Middle frontal gyrus (tissue), 1 donor: Measurements from ENCODE around the gene RGS12.
A peak's percentile ranks its signal among the peaks of the same experiment; 100 is the strongest.

Source experiments
- DNase-seq: peaks from one replicate; pipeline ENCODE4 v3.0.0-alpha.2; 2015; ENCODE audit warnings: low spot score; ENCODE audit errors: extremely low spot score

The RGS12 gene

DNA sequence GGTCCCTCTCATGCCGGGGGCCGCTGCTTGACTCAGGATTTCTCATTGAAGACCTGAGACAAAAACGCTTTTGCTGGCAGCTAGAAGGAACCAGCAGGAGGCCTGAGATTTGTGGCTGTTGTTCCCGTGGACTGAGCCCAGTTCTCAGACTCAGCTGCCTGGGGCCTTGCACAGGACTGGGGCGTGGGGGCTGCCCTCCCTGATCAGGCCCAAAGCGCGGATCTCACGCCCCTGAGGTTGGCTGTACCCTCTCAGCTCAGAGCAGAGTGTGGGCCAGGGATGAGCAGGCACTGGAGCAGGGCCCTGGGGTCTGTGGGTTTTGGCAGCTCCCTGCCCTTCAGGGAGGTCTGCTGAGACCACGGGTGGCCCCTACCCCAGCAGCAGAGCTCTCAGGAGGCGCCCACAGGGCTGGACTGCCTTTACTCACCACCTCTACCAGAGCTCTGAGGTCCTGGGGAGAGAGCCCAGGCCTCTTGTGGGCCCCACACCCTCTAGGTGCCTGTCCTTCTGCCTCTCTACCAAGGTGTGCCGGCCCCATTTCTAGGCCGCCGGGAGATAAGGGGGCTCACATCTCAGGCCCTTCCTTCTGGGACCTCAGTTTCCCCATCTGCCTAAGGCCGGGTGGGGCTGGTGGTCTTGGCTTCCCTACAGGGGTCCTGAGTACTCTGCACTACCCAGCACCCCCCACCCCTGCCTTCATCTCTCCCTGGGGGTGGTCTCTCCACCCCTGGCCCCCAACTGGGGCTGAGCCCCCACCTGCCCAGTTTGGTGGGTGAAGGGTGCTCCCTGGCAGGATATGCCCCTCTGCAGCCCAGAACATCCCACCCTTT is 38.3 kb upstream of the RGS12 start:
- DNase-seq, result no peak

DNA sequence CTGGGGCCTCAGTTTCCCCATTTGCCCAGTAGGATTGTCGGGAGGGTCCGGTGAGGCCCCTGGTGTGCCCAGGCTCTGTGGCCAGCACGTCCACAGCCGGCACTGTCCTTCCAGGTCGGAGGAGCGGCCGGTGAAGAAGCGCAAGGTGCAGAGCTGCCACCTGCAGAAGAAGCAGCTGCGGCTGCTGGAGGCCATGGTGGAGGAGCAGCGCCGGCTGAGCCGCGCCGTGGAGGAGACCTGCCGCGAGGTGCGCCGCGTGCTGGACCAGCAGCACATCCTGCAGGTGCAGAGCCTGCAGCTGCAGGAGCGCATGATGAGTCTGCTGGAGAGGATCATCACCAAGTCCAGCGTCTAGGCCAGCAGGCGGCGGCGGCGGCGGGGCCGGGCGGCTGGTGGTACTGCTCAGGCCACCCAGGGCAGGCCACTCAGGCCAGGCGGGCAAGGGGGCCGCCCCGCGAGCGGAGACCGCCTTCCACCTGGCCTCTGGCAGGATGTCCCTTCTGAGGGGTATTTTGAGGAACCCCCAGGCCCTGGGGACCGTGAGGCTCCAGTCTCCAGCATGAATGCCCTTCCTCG is 37.1 kb upstream of the RGS12 start:
- DNase-seq, result no peak

- no peak for DNase-seq
Measured at GRCh38 chr4:3256230-3257102, 36.4 kb upstream of the RGS12 start.

DNA sequence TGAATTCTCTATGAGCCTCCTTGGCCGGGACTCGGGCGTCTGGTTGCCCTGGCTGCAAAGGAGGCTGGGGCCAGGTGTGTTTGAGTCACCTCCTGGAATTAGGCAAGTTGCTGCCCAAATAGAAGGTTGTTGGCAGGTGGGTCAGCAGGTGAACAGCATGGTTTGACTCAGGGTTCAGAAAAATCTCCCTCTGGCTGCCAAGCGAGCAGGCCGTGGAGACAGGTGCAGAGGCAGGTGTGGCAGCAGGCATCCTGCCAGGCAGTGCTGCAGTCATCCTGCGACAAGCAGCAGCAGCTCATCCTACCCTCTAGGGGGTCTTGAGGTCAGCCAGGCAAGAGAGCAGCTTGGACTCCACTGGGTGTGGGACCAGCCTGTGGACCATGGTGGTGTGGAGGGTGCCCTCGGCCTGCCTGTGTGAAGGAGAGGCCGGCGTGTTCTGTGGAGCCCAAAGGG is 35.7 kb upstream of the RGS12 start:
- no peak for DNase-seq

DNA sequence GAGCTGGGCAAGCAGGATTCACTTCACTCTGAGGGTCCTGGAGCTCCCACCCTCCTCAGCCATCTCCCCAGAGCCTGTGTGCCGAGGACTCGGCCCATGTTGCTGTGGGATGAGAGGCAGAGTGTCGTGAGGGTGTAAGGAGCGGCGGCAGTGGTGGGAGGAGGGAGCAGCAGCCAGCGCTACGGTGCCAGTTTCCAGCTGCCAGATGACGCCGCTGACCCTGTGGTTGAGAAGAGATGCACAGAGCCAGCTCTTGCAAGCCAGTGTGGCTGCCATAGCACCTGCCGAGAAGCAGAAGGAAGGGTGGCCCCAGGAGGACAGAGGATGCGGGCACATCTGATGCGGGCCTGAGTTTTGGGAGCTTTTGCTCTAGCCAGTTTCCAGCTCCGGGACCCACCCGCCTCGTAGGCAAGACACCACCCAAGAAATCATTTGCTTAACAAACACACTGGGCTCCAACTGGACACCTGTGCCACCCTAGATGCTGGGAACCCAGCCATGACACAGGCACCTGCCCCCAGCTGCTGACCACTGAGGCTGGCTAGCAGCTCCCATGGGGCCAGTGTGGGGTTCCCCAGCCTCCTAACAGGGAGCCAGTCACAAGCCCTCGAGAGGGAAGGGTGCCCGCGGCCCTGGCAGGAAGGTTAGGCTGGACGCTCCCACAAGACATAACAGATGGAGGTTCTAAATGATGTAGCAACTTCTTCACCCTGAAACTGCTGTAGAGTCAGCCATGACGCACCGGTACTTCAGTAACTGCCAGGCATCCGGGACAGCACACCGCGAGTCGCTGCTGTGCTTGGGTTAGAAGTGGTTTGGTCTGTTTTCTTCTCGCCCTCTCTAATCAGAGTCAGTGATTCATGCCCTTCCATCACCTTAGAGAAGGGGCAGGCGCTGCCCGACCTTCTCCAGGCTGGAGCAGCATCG is 35.0 kb upstream of the RGS12 start:
- no peak for DNase-seq

GRCh38 chr4:3261411-3262207 is 31.2 kb upstream of the RGS12 start:
- DNase-seq, result no peak

- no peak for DNase-seq
Measured at GRCh38 chr4:3262208-3263052, 30.4 kb upstream of the RGS12 start.

- no peak for DNase-seq
Measured at GRCh38 chr4:3263053-3263875, 29.6 kb upstream of the RGS12 start.

- no peak for DNase-seq
Measured at GRCh38 chr4:3263876-3264193, 29.0 kb upstream of the RGS12 start.

DNA sequence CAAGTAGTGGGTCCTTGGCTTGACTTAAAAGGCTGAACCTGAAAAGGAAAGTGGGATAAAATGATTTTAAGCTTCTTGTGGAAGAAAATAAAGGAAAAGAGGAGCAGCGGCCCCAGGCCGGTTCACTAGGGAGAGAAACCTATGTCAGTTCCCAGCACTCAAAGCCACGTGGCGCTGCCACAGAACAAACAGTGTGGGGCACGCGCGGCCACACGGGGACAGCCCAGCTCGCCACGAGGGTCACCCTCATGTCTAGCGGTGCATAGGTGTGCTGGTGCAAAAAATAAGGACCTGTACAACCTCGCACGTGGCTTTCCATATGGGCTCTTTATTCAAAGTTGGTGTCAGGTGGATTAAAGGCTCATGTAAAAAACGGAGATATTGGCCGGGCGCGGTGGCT is 26.7 kb upstream of the RGS12 start:
- DNase-seq, result no peak

DNA sequence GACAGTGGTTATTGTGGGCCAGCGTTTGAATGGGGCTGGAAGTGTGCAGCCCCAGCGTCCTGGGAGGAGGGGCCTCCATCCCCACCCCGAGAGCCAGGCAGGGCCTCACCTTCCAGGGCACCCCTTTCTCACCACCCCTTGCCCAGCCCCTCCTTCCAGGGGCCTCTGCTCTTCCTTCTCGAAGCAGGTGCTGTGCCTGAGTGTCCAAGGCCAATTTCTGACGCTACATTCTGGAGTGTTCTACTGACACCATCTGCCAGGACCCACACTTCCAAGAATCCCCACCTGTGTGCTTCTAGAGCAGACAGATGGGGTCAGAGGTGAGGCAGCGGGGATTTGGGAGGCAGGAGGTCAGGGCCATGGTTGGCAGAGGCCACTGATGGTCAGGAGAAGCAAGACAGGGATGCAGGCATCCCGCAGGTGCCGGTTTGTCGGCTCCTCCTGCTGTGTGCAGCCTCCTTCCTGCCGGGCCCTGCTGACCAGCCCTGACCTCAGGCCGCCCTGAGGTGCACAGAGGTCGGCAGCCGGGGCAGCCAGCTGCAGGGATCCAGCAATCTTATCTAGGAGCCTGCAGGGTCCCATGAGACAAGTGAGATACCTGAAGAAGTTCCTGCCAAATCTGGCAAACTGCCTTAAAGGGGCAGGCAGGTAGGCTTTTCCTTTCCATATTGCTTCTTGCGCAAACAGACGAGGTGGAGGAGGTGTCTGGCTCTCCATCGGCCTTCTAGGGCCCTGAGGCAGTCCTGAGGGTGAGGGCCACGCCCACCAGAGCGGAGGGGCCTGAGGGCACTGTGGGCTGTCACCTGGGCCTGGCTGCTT is 25.0 kb upstream of the RGS12 start:
- DNase-seq, result no peak

GRCh38 chr4:3268395-3269104 is 24.3 kb upstream of the RGS12 start:
- DNase-seq, result no peak

- no peak for DNase-seq
Measured at GRCh38 chr4:3269105-3269927, 23.5 kb upstream of the RGS12 start.

DNA sequence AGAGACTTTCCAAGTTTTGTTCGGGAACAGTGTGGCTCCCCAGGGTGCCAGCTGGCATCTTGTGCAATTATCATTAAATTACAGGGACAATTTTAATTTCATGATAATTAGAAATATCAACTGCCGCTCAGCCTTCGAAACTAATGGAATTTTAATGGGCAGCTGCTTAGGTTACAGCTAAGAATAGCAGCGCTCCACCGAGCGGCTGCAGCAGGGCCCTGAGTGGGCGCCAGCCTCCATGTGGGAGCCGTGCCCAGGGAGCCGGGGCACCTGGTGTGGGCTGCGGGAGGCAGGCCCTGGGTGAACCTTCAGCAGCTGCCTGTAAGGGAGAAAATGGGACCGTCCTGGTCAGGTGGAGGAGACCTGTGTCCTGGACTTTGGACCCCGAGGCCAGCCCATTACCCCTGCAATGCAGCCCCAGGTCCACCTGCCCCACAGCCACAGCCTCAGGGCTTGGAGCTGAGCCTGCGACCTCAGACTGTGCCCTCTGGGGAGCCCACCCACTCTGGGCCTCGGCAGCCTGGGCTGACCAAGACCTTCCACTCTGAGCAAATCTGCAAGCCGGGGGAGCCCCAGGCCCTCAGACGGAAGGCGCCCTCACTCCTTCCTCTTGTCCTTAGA is 22.7 kb upstream of the RGS12 start:
- DNase-seq, result no peak

DNA sequence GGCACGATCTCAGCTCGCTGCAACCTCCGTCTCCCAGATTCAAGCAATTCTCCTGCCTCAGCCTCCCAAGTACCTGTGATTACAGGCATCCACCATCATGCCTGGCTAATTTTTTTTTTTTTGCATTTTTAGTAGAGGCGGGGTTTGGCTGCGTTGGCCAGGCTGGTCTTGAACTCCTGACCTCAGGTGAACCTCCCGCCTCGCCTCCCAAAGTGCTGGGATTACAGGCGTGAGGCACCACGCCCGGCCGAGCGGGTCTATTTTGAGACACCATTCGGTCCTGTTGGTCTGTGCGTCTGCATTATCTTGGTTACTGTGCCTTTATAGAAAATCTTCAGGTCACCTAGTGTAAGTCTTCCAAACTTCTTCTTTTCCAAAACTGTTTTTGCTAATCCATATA is 21.7 kb upstream of the RGS12 start:
- DNase-seq, result no peak

GRCh38 chr4:3276986-3277385 is 15.8 kb upstream of the RGS12 start:
- peak; percentile 40 for DNase-seq
